Measurements from ENCODE around the gene LIN28B.

The LIN28B gene

GRCh38 chr6:105107207-105107606 lies 150.3 kb downstream of the LIN28B start:
- no peak overlapping the region for H3K4me3 ChIP-seq (ENCODE audit: low read depth, low read length)

DNA sequence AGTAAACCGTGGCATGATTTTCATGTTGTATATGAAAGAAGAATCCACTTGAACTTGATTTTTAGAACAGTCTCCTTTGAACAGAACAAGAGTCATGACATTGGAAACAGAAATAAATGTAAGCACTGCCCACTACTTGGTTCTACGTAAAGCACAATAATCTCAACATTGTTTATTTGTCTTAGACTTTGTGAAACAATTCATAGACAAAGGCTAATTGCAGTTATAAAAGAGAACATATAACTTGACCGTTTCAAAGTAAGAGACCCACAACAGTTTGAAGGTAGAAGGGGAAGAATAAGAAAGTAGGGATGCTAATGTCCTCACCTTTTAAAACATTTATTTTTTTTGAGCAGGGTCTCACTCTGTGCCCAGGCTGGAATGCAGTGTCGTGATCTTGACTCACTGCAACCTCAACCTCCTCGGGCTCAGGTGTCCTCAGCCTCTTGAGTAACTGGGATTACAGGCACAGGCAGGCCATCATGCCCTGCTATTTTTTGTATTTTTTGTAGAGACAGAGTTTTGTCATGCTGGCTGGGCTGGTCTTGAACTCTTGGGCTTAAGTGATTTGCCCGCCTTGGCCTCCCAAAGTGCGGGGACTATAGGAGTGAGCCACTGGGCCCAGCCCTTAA lies 151.8 kb downstream of the LIN28B start:
- H3K4me3 ChIP-seq (ENCODE audit: low read depth, low read length): no peak overlapping the region

DNA sequence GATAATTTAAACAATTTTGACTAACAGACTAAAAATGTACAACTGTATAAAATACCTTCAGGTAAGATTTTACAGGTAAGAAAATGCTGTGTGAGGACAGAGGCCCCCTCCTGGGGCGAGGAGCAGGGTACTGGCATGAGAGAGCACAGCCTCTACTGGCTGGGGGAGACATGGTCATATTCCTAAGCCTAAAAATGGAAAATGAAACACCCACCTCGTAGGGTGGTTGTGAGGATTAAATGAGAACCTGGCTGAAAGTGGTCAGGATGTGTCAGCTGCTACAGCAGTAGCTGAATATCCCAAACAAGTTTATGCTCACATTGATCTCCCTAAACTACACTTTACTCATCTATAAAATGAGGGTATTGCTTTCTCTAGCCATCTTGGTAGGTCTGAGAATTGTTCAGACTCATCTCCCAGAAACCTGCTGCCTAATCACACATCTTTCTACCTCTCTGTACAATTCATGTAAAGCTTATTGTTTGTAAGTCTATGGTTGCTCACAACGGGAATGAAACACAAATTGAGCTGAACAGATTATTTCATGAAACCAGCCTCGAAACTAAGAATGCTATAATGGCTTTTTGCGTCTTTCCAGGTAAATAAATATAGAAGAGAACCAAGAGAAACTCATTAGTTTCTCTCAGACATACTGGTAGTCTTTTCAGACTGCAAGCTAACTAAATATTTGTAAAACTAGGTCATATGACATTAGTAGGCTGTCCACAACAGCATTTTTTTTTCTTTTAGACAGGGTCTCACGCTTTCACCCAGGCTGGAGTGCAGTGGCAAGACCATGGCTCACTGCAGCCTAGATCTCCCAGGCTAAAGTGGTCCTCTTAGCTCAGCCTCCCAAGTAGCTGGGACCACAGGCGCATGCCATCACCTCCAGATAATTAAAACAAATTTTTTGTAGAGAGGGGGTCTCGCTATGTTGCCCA lies 153.3 kb downstream of the LIN28B start:
- no peak overlapping the region for H3K4me3 ChIP-seq (ENCODE audit: low read depth, low read length)

- no peak overlapping the region for H3K4me3 ChIP-seq (ENCODE audit: low read depth, low read length)
These were observed 154.2 kb downstream of the LIN28B start for GRCh38 chr6:105111105-105111504.

DNA sequence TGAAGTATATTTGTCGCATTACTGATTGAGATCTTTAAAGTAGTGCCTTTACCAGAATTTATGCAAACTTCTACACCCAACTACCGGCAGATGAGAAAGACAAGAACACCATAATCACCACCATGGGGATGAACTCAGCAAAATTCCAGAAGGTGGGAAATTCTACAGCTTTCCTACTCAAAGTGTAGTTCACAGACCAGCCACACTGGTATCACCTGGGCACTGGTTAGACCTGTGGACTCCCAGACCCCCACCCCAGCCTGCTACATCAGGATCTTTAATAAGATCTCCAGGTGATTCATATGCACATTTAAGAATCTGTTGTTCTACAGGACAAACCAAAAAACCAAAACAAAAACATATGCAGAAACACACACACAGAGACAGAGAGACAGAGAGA lies 155.0 kb downstream of the LIN28B start:
- H3K4me3 ChIP-seq (ENCODE audit: low read depth, low read length): no peak overlapping the region

GRCh38 chr6:105112577-105112976 lies 155.7 kb downstream of the LIN28B start:
- H3K4me3 ChIP-seq (ENCODE audit: low read depth, low read length): no peak overlapping the region

DNA sequence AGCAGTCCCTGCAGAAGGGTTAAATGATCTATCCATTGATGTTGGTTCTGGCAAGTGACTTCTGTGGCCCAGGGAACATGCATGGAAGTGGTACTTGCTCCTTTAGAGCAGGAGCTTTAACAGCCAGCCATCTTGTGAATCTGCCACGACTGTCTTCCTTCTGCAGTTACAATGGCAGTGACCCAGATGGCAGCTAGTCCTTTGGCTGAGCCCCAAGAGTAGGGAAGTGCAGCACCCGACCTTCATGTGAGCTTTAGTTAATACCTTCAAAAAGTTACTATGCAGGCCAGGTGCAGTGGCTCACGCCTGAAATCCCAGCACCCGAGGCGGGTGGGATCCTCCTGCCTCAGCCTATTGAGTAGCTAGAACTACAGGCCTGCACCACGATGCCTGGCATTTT lies 156.5 kb downstream of the LIN28B start:
- no peak overlapping the region for H3K4me3 ChIP-seq (ENCODE audit: low read depth, low read length)

DNA sequence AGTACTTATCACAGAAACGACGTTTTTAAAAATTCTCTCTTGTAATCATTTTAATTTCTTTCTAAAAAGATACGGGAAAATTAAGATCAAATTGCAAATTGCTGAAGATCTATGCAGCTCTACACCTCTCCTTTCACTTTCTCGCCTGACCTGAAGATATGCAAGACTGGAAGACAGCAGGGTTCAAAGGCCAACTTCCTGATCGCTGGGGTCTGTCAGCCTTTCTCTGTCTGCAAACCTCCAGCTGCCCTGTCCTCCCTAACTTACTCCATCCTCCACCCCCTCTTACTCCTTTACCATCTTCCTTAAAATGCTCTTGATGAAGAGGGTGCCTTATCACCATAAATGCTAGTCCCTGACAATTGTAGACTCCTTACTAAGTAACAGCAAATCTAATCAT lies 159.2 kb downstream of the LIN28B start:
- H3K4me3 ChIP-seq (ENCODE audit: low read depth, low read length): no peak overlapping the region

GRCh38 chr6:105120570-105120969 lies 163.7 kb downstream of the LIN28B start:
- H3K4me3 ChIP-seq (ENCODE audit: low read depth, low read length): no peak overlapping the region

GRCh38 chr6:105121981-105122380 lies 165.1 kb downstream of the LIN28B start:
- no peak overlapping the region for H3K4me3 ChIP-seq (ENCODE audit: low read depth, low read length)

DNA sequence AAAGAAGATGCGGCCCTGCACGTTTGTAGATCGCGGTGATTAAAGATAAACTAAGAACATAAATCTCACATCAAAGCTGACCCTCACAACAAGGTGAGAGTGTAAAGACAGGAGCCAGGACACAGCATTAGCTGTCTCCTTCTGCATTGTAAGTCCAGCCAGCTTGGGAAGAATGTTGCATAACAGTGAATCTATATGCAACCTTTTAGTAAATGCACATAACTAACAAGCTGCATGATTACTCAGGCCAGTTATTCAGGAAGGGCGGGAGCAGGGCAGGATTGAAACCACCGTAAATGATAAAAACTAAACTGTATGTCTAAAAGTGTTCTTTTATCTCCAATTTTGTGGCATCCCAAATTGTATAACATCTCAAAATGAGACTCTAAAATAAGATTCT lies 165.8 kb downstream of the LIN28B start:
- no peak overlapping the region for H3K4me3 ChIP-seq (ENCODE audit: low read depth, low read length)

Data from iPS-11a (cell line).